ENCODE measurements around the gene RASSF5. TPM values are rescaled to one million over a fixed set of nuclear protein-coding genes. Genes with fewer than 3 reads are reported as not detected.
A peak's percentile ranks its signal among the peaks of the same experiment; 100 is the strongest.

The RASSF5 gene
- total RNA-seq, 1 experiment from 2014 or later: 4.1 TPM

DNA sequence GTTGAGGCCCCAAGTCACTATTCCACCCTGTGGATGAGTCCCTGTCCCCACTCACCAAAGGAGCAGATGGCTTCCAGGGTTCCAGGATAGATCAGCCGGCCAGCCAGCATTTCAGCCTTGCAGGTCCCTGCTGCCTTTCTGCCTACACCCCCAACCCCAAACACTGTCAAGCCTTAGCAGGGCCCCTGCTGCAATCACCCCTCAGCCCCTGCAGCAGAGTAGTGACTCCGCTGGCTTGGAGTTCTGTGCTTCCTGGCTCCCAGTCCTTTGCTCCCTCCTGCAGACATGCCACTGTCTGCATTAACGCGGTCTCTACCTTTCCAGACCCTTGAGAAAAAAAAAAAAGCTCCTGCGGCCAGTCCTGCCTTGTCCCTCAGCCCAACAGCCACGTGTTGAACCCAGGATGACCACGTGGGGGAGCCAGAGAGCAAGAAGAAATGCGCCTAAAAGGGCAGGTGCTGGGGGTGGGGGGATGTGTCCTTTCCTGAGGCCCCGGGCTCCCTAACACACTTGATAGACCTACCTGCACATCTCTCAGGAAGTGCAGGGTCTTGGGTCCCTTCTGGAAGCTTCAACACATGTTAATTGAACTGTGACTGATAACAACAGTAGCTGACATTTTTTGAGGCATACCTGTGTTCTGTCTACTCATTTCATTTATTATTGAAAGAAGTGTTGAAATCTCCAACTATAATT, 37.4 kb downstream of the RASSF5 start:
- DNase-seq (ENCODE audit: low read depth): peak; percentile 58

- no peak for DNase-seq (ENCODE audit: low read depth)
These were observed 38.0 kb downstream of the RASSF5 start for GRCh38 chr1:206545351-206545750.

DNA sequence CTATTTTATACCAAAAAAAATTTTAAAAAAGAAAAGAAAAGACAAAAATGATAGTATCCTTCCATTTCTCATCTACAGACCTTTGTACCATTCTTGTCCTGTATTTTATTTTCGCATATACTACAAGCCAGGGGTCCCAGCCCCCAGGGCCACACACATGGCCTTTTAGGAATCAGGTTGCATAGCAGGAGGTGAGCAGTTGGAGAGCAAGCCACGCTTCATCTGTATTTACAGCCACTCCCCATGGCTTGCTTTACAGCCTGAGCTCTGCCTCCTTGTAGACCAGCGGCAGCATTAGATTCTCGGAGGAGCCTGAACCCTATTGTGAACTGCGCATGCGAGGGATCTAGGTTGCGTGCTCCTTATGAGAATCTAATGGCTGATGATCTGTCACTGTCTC, 39.8 kb downstream of the RASSF5 start:
- no peak for DNase-seq (ENCODE audit: low read depth)

DNA sequence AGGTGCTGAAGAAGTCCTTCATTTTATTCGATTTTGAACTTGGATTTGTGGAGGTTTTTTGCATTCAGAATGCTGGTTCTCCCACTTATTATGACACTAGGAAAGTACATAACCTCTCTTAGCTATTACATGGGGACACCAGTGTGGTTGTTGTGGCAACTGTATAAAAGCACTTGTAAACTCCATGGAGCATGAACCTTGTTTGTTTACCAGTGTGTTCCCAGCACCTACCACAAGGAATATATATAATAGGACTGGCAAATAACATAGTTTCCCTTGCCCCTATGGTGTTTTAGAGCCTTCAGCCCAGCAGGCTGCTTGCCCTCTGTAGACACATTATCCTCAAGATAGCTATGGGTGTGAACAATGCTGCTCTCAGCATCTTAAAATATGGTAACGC, 43.1 kb downstream of the RASSF5 start:
- peak; percentile 45 for DNase-seq (ENCODE audit: low read depth)

GRCh38 chr1:206551296-206551985, 44.1 kb downstream of the RASSF5 start:
- no peak for DNase-seq (ENCODE audit: low read depth)

DNA sequence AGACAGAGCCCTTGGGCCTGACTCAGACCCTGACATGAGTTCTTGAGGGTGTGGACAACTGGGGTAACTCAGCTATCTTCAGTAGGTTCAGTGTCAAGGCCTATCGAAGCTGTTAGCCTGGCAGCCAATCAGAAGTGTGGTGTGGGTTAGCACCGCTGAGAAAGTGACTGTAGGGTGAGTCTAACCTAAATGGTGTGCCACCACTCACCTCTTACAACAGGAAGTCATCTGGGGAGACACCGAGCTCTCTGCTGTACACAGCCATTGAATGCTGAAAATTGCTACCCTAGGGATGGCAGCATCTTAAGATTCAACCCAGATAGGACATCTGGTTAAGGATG, 44.6 kb downstream of the RASSF5 start:
- DNase-seq (ENCODE audit: low read depth): no peak

- no peak for DNase-seq (ENCODE audit: low read depth)
These were observed 46.9 kb downstream of the RASSF5 start for GRCh38 chr1:206554211-206554610.

DNA sequence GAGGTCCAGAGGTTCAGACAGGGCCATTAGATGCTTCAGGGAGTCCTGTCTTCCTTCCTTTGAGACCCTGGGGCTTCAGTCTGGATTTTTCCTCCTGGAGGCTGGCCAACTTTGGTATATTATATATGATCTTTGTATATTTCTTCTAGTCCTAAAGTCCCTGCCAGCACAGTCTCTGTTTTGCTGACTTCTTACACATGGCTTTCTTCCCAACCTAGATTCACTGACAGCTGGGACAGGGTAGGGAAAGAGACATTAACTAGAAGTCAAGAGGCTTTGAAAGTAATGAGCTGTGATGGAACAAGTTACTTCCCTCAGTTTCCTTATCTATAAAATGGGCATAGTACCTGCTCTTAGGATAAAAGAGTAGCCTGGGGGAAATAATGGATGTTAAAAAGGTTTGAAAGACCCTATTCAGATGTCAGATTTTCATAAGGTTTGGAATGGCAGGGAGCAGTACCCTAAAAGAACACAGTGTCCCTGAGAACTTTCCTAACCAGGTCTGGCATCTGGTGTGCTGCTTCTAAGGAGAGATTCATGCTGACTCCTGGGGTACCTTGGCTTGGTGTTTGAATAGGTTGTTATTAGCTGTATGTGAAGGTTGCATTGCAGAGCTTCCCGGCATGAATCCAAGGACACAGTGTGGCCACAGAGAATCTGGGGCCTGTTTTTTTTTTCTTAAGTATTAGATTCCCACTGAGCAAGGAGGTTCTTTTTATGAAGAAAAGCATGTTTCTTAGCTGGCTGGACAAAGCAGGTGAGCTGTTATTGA, 47.6 kb downstream of the RASSF5 start:
- DNase-seq (ENCODE audit: low read depth): no peak

- no peak for DNase-seq (ENCODE audit: low read depth)
These were observed 48.2 kb downstream of the RASSF5 start for GRCh38 chr1:206555473-206555935.

- DNase-seq (ENCODE audit: low read depth): no peak
These were observed 48.9 kb downstream of the RASSF5 start for GRCh38 chr1:206556047-206556749.

DNA sequence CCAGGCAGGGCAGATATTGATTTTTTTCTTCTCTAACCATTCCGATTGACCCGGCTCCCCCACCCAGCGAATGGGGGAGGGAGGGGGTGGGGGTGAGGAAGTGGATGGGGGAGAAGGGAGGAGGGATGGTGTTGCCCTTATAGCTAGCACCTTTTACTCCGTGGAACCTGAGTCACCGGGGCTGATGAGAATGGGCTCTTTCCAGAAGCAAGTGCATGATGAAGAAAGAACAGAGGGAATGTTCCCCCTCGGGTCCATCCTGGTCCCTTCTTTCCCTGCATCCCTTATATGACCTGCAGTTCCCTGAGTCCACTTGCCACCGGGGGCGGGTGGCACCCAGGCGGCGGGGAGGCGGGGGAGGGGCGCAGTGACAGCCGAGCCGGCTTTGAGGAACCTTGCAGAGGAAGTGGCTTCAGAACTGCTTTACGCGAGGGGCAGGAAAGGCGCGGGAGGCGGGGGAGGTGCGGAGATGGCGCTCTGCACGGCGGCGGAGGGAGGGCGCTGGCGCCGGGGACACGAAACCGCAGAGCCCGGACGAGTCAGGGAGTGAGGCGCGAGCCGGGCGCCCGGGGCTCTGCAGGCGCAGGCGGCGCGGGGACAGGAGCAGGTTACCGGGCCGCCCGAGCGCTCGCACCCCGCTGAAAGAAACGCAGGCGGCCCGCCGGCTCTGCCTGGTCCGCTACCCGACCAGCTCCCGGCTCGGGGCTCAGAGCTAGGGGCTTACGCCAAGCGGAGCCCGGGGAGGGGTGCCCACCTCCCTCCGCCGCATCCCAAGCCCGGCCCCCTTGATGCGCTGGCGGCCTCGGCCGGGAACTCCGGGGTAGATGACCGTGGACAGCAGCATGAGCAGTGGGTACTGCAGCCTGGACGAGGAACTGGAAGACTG, 49.7 kb downstream of the RASSF5 start:
- DNase-seq (ENCODE audit: low read depth): peak; percentile 72

DNA sequence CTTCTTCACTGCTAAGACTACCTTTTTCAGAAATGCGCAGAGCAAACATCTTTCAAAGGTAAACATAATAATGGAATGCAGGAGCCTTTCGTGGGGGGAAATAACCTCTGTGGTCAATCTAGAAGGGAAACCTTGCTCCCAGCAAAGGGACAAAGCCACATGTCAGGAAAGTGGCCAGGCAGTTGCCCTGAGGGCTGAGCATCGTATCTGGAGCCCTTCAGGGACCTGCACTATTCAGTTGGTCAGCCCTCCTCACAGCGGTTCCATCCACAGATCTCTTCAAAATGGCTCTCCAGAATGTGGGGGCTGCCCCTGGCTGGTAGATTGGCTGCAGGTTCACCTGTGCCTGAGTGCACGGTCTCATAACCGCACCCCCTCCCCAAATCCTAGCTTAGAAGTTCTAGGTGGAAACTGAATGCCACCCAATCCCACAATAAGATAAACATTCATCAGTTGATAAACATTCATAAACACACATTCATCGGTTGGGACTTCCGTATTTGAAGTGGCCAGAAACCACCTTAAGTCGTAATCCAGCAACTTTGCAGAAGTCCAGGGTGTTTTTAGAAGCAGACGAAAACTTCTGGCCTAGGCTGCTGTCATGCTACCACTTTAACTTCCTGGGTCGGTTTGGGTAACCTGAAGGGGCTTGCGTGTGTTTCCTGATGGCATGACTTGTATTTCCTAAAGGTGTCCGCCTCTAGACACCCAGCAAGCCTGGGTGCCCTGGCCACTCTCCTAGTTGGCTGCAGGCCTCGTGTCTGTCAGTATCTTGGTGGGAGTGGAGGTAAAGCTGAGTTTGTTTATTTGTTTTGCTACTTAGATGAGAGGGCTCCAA, 50.5 kb downstream of the RASSF5 start:
- peak; percentile 76 for DNase-seq (ENCODE audit: low read depth)

DNA sequence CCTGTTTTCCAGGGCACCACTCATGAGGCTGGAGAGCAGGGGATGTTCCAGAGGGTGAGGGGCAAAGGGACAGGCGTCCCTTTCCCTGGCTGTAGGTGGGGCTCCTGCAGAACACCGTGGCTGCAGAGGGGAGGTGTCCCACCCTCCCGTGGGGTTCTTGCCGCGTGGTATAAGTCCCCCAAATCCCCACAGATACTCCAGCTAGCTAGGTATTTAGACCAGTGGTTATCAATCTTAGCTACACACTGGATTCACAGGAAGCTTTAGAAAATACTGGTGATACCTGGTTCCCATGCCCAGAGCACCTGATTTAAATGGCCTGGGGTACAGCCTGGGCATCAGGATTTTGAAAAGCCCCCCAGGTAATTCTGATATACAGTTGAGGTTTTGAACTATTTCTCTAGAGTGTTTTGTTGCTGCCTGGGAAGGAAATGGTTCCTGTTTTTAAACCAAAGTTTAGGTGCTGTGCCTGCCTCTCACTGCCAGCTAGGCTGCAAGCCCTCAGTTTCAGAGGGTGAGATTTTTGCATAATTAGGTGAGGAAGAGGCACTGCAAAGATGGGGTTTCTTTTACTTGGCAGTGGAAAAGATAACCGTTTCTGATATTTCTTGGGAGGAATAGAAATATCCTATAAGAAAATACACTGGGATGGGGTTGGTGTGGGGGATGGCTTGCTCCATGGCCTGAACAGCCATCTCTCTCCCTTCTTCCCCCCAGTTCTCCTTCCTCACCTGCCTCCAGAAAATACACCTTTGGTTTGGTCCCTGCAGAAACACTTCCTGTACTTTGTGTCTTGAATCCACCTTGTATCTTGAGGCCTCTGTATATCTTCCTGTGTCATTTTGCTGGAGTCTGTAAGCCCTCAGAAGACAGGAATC, 51.7 kb downstream of the RASSF5 start:
- no peak for DNase-seq (ENCODE audit: low read depth)

DNA sequence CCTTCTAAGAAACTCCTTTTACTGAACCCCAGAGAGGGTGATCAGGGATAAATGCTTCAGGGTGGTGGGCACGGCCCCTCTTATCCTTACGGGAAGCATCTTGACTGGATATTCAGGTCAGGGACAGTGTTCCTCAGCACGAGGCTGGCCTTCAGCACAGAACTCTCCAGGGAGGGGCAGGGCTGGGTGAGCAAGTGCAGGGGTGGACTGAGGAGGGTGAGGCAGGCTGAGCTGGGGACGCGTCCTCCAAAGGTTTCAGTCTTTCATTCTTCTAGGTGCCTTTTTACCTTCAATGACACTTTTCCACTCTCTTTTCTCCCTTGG, 52.3 kb downstream of the RASSF5 start:
- DNase-seq (ENCODE audit: low read depth): no peak

GRCh38 chr1:206560007-206560716, 52.8 kb downstream of the RASSF5 start:
- no peak for DNase-seq (ENCODE audit: low read depth)

- no peak for DNase-seq (ENCODE audit: low read depth)
These were observed 56.3 kb downstream of the RASSF5 start for GRCh38 chr1:206563367-206564207.

GRCh38 chr1:206565995-206566394, 58.7 kb downstream of the RASSF5 start:
- DNase-seq (ENCODE audit: low read depth): no peak

DNA sequence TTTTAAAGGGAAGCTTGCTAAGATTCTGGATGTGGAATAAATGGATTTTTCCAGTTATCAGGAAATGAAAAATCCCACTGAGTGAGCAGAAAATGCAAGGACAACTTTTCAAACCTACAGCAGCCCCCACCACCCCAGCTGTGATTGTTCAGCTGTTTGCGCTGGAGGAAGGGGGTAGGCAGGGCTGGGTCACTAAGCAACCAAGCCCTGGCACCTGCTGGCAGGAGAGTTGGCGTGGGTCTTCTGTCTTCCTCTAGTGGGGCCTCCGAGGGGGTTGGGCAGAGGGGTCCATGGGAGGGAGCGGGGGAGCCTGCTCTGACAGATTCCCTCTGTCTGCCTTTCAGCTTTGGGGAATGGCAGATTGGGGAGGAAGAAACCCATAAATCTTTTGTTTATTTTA, 59.7 kb downstream of the RASSF5 start:
- DNase-seq (ENCODE audit: low read depth): no peak
